GM19372 (cell line): ENCODE measurements around the gene MORC2.

Experiments
- ATAC-seq: cut with Tn5 transposase; IDR thresholded peaks from one replicate; pipeline ENCODE4 v1.9.1; 2021; ENCODE audit warnings: mild to moderate bottlenecking, low read depth, moderate library complexity; ENCODE audit not compliant: unreplicated experiment

Gene MORC2

GRCh38 chr22:30876915-30877553 is 91.5 kb downstream of the MORC2 start:
- no peak for ATAC-seq

- no peak for ATAC-seq
Observed at GRCh38 chr22:30876221-30876751, 92.3 kb downstream of the MORC2 start.

- no peak for ATAC-seq
Observed at GRCh38 chr22:30875481-30876215, 92.9 kb downstream of the MORC2 start.
